Stimulated activated CD4-positive, alpha-beta T cell treated with anti-CD3 and anti-CD28 coated beads, Interleukin-2, amount 100 ng/mL, for 24 hours (primary cell): ENCODE results near the gene MDH1.
"Not testable (repeated sequence)": the region's sequence is repeated elsewhere in the genome, so short reads cannot be mapped to it uniquely, and the experiment has no call there.

Source experiments
- DNase-seq, 2 donors: peaks; one replicate each; pipeline ENCODE4 v3.0.0-alpha.2; 2020

Gene MDH1

DNA sequence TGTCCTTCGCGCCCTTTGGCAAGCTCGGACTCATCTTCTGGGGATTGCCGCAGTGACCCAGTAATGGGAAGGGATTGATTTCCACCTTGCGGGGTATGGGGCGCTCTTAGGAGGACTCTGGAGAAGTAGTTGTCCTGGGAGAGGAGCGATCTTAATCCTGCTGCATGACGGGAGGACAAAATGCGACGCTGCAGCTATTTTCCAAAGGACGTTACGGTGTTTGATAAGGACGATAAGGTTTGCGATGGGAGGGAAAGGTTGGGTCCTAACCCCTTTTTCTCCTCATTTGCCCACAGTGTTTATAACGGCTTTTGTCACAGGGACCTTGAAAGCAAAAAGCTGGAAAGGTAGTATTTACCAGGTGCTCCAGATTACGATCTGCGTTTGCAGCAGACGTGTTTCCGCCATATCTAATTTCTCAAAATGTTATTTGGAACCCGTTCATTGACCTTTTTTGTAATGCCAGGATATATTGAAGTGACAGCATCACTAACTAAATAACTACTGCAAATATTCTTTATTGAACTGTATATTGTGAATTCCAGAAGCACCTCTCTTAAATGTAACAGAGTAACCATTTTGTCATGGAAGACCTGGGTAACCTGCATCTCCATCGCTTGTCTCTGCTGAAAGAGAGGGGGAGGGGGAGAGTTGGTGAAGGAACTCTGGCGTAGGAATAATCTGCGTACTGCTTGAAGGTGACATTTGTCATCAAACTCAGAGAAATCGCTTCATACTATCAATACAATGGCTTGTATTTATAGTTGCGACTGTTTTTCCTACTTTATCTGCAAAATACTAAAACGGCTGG, 590 bp downstream of the MDH1 start:
- DNase-seq = no peak

DNA sequence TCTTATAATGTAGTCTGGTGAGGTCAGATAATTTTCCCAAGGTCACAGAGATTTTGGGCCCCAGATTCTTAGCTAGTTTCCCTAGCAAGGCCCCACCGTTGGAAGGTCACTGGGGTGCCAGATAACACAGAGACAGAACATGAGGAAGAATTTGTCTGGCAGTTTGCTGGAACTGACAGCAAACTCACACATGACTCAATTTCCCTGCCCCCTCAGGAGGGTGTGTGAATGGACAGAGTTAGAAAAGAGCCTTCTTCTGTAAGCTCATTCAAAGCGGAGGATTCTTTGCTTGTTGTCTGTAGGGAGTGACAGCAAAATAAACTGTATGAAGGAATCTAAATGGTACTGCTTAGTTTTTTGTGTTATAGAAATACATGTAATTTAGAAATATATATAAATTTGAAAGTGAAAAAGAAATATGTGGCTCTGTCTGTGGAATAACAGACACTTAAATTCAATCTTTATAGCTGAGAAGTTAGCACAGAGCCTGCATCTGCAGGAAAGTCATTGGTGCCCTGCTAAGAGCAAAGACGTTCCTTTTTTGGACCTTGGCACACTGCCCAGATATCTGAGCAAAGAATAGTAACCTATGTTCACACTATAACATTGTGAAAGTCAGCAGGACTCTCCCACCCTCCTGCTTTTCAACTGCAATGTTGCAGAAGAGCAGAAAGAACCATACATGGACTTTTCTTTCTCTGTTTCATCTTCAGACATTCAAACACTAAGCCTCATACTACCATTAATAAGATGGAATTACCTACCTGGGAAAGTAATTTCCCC, 2.1 kb downstream of the MDH1 start:
- DNase-seq = no peak

GRCh38 chr2:63591566-63592175, 2.9 kb downstream of the MDH1 start:
- DNase-seq = no peak

DNA sequence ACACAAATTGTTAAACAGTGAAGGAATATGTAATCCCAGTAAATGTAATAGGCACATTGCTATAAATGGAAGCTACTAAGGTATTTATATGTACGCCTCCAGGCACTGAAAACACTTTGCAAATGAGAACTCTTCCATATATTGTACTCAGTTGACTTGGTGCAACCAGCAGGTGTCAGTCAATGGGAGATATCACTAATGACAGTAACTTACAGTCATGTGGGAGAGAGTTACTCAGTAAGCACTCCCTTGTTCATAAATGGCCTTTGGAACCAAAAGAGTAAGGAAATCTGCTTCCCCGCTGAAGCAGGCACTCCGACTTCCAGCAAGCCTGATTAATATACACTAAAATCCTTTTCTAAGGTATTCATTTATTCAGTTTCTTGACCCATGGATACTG, 5.9 kb downstream of the MDH1 start:
- no peak for DNase-seq

- no peak for DNase-seq
Observed at GRCh38 chr2:63596401-63596883, 7.7 kb downstream of the MDH1 start.

GRCh38 chr2:63598981-63599380, 10.2 kb downstream of the MDH1 start:
- no peak for DNase-seq

DNA sequence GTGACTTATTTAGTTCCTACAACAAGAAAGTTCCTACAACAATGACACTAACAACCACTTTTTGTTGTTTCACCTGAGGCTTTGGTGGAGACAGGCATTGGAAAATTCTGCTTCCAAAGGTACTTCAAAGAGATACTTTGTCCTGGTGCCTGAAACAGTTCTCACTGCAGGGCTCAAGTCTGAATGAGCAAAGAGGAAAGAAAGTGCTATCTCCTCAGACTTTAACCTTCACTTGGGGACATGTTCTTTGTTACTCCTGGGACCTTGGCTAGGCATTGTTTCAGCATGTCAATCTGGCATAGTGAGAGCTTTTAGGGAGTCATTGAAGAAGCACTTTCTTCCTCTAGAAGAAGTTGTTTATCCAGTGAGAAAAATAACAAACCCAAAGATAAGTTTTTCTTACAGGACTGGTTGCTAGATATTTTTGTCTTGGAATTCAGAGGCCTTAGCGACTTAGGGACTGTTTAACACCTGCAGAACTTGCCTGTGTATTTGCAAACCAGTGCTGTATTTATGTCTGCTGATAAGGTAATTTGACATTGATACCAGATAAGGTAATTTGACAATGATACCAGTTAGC, 12.2 kb downstream of the MDH1 start:
- DNase-seq = no peak

- DNase-seq = no peak
Observed at GRCh38 chr2:63604666-63605065, 15.9 kb downstream of the MDH1 start.

DNA sequence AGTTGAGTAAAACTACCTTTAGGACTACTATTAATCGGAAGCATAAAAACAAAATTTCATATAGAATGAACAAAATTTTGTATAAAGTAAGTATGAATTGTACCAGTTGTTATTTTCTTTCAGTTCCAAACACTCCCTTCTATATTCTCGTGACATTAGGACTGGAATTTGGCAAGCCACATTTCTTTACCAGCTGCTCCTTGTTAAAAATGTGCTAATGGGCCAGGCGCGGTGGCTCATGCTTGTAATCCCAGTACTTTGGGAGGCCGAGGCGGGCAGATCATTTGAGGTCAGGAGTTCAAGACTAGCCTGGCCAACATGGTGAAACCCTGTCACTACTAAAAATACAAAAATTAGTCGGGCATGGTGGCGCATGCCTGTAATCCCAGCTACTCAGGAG, 20.1 kb downstream of the MDH1 start:
- not testable (repeated sequence) for DNase-seq

DNA sequence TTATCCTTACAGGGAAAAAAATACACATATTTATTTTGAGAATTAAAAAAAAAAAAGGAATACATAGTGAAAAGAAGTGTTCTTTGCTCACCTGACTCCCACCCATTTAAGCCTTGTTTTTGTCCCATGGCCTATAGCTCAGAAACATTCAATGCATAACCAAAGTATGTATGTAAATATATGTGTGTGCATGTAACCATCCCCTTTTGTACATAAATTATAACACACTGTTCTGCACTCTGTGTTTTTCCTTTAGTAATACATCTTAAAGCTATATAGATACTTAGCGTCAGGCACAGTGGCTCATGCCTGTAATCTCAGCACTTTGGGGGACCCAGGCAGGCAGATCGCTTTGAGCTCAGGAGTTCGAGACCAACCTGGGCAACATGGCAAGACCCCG, 21.8 kb downstream of the MDH1 start:
- DNase-seq = no peak

DNA sequence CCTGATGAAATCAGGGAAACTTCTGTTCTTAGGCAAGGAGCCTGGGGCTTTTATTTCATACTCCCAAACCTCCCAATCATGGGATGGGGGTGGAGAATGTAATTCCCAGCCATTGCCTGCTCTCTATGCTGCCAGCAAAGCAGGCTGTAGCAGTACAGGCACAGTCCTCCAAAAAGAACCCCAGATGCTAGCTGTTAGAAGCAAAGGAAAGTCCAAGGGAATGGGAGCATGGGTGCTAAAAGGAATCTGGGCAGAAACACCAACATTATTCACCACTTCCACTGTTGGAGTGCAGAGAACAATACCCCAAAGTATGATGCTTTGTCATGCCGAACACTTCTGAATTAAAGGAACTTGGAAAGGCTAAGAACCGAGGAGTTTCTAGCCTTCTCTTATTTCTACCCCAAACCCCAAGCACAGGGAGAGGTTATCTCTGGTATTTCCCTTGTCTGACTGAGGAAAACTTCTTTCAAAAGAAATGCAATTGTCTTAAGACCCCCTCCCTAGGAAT, 24.7 kb downstream of the MDH1 start:
- DNase-seq = no peak

GRCh38 chr2:63614448-63614968, 25.7 kb downstream of the MDH1 start:
- DNase-seq = no peak

DNA sequence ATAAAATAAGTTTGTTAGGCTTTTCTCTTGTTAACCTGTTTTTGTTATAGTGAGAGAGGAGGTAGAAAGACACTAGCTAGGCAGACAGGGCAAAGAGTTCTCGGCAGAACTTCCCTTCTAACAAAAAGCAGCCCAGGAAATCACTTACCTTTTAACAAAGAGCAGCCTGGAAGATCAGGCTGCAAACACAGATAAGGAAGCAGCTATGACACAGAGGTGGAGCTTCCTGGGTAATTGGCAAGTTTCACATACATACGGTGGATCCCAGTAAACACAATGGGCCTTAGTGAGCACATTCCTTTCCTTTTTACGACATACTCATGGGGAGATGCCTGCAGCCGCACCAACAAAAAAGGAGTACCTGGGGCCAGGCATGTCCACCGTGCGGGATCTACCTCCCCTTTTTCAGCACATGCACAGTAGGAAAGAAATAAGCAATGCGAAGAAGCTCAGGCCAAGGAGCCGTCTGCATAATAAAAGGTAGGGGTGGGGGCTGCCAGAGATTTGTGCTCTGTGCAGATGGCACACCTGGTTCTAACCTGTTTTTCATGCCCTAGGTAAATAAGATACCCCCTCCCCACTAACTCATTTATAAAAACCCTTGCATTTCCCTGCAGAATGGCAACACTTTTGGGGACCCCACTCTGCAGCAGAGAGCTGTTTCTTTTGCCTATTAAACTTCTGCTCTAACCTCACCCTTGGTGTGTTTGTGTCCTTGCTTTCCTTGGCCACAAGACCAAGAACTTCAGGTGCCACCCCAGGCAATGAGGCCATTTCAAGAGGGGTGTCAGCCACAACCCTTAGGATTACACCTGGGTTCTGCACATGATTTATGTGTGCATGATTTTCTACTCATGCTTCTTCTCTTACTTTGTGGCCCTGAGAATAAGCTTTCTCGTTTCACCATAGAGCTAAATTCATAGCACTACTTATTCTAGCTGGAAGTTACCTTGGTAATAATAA, 26.5 kb downstream of the MDH1 start:
- no peak for DNase-seq

DNA sequence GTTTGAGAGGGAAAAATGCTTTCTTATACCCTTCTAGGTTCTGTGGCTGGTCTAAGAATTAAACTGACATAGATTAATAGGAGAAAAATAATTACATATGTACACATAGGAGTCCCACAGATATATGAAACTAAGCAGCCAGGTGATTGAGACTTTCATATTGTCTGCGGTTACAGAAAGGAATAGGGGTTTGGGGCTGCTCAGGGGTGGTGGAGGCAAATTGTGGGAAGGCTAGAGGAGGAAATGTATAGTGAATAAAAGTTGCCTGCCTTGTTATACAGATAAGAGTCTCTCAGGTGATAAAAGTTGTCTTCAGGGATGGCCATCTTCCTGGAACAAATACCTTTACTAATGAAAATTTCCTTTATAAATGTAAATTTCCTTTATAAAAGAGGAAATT, 28.6 kb downstream of the MDH1 start:
- DNase-seq = no peak

- DNase-seq = no peak
Observed at GRCh38 chr2:63619328-63619727, 30.6 kb downstream of the MDH1 start.

- no peak for DNase-seq
Observed at GRCh38 chr2:63622751-63623150, 34.0 kb downstream of the MDH1 start.

GRCh38 chr2:63623763-63624162, 35.0 kb downstream of the MDH1 start:
- not testable (repeated sequence) for DNase-seq

GRCh38 chr2:63627866-63628265, 39.1 kb downstream of the MDH1 start:
- no peak for DNase-seq

DNA sequence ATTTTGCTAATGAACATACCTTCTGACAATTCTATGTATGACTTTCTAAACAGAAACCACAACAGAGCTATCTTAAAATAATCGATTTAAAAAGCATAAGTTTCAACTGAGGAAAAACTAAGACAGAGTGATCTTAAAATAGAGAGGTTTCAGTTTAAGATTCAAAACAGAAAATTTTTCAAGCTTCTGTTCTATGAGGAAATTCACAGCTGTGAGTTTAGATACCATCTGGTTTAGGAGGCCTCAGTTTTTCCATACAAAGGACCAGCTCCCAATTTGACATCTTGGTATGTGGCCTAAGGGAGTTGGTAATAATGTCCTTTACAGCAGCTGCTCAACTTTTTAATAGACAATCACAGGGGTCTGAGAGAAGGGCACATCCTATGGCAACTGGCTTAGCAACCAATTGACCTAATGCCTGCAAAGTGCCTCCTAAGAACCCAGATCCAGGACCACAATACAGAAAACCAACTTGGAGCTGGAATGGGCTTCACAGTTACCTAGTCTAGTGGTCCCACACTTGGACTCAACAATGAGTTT, 39.7 kb downstream of the MDH1 start:
- no peak for DNase-seq

- DNase-seq = no peak
Observed at GRCh38 chr2:63631501-63631900, 42.7 kb downstream of the MDH1 start.

GRCh38 chr2:63632382-63632781, 43.6 kb downstream of the MDH1 start:
- DNase-seq = no peak
